22Rv1 (cell line): Measurements from ENCODE around the gene PARD3B.

Experiments
- CTCF ChIP-seq: fragments of 450-650 bp; IDR thresholded peaks from 2 replicates; pipeline ENCODE4 v1.5.1; 2017; ENCODE audit warnings: mild to moderate bottlenecking
- ZFX ChIP-seq: fragments of 450-650 bp; IDR thresholded peaks from 2 replicates; pipeline ENCODE4 v1.6.1; 2017; ENCODE audit warnings: antibody characterized with exemption, borderline replicate concordance

- TF ChIP-seq CTCF (no peak), ZFX (no peak)
Observed at GRCh38 chr2:204984518-204984917, 439.2 kb downstream of the PARD3B start.
